Measurements from ENCODE around the gene NELFB.
A peak's percentile ranks its signal among the peaks of the same experiment; 100 is the strongest.

NELFB gene

GRCh38 chr9:137224830-137225694 is 30.1 kb upstream of the NELFB start, which contains the start of gene CYSRT1:
Gene CYSRT1 (plus strand): TSS chr9:137225174. CDS start chr9:137225622, 448 bp downstream.
- DNase-seq: peak; percentile 57

DNA sequence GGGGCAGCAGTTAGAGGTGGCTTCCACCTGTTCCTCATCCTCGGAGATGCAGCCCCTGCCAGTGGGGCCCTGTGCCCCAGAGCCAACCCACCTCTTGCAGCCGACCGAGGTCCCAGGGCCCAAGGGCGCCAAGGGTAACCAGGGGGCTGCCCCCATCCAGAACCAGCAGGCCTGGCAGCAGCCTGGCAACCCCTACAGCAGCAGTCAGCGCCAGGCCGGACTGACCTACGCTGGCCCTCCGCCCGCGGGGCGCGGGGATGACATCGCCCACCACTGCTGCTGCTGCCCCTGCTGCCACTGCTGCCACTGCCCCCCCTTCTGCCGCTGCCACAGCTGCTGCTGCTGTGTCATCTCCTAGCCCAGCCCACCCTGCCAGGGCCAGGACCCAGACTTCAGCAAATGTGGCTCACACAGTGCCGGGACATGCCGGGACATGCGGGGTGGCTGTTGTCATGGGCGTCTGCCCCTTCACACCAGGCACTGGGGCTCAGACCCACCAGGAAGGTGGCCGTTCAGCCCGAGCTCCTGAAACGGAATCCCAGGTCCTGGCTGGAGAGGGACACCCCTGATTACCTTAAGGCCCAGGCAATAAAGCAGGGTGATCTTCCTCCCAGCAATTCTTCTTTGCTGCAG is 29.3 kb upstream of the NELFB start:
- DNase-seq: no peak

DNA sequence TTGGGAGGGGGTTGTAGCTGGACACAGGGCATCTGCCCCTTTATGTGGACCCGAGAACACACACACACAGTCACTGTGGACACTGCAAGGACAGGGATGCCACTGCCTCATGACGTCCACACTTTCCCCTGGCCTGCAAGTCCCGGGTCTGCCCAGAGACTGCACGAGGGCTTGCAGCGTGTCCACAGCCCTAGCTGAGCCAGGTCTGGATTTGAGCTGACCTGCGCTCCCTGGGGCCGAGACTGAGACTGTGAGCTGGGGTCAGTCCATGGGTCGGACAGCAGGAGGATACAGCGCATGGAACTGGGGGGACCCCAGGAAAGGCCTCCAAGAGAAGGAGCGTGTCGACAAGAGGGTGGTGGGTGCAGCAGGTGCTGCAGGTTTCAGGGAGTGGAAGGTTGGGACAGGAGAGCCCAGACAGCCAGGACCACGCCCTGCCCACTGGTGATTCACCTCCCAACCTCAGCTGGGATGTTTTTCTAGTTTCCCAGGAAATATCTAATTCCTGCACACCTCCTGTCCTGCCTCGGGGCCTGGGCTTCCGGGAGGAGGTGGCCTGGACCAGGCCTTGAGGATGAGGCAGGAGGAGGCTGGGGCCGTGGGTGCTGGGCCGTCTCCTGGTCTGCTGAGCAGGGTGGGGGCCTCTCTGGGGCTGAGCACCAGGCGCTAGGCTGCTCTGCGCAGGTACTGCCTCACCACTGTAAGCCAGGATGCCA is 28.6 kb upstream of the NELFB start:
- DNase-seq: no peak

GRCh38 chr9:137227054-137227852 is 27.9 kb upstream of the NELFB start, which contains the start of gene RNF224:
Gene RNF224 (plus strand): TSS chr9:137227502. CDS start chr9:137228336, 834 bp downstream.
- peak; percentile 83 for DNase-seq

GRCh38 chr9:137227853-137228505 is 27.1 kb upstream of the NELFB start:
- DNase-seq: no peak

DNA sequence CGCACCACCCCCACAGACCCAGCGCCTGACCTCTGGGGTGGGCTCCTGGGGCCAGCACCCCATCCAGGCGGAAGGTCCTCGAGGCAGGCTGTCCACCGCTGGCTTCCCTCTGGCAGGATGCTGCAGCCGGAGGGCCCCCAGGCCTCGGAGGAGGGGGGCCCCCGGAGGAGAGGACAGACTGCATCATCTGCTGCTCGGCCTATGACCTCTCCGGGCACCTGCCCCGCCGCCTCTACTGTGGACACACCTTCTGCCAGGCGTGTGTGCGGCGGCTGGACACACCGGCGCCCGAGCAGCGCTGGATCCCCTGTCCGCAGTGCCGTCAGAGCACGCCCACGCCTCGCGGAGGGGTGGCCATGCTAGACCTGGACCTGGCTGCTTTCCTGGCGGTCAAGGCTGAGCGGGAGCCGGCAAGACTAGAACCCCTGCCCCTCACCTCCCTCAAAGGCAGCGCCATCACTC is 26.6 kb upstream of the NELFB start:
- DNase-seq: no peak

DNA sequence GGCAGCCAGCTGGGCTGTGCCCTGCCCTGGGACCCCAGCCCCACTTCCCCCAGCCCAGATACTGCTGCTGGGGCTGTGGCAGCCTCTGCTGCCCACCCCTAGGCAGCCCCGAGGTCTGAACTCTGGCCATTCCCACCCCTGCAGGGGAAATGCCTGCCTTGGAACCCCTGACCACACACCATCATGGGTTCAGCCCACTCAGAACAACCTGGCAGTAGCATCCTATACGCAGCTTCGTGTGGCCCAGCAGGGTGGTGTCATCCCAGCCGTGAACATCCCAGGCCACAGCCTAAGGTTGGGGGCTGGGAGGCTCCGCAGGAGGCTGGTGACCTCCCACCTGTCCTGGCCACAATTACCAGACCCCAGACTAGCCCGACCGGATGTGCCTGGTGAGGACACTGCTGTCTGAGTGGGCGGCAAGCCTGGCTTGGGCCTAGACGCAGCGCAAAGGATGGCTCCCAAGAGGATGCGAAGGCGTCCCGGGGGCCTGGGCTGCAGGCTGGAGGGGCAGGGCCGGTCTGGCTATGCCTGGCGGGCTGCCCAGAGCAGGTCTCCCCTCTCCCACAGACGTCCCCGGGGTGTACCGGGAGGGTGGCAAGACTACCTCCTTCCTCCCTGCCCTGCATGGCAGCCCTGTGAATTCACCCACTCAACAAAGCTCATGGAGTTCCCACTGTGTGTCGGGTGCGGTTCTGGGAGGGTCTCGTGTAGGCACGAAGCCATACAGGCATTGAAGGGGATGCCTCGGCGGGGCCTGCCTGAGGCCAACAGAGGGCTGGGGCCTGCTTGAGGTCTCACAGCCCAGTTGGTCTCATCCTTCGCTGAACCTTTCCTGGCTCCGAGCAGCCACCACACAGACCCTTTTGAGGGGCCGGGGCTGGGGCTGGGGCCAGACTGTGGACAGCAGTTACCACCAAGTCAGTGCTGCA is 25.9 kb upstream of the NELFB start:
- no peak for DNase-seq

DNA sequence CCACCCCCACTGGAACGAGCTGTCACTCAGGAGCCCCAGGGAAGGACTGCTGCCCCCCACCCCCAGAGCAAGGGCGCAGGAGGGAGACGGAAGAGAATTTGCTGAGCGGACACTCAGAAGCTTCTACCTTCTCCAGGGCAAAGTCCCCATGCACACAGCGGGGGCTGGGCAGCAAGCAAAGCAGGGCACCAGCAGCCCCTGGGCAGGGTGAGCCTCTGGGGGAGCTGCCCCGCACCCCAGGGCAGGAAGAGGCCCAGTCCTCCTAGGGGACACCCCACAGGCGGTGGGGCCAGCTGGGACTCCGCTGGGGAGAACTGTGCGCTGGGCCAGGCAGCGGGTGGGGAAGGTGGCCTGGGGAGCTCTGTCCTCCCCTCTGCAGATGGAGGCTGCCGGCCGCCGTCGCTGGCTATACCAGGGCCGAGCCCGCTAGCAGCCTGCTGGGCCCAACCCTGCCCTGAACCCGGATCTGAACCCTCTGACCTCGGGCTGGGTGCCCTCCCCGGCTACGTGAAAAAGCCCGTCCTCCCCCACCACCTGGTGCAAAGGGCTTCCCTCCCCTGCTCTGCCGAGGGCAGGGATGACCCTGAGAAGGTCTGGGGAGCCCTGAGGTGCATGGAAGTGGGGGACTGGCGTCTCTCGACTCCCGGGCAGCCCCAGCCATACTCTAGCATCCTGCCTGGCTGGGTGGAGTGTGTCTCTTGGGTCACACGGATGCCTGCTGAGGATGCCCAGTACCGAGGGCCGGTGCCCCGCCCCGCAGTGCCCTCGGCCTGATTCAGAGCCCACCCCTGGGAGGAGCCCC is 25.0 kb upstream of the NELFB start:
- no peak for DNase-seq

DNA sequence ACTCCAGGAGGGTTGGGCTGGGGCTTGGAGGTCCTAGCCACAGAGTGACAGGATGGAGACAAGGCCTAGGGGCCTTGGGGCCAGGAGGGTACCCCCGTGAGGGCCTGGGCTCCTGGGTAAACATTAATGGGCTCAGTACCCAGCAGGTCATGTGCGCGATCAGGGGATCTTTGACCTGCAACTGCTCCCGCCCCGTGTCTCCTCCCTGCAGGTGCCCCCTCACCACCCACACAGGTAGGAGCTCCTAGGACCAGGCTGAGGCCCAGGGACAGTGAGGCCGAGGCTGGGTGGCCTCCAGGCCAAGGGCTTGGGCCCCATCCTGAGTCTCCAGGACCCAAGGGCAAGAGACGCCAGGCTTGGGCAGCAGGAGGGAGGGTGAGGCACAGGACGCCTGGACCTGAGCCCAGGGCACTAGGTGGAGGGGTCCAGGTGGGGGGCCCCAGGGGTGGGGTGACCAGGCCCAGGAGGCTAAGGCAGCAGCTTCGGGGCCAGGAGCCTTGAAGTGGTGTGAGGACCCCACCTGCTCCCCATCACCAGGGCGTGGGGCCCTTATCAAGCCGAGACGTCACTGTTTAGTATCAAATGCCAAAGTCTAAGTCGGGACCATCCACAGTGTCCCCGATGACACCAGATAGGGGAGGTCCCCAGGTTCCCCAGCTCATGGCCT is 24.3 kb upstream of the NELFB start, which contains the start of gene SLC34A3:
Gene SLC34A3 (plus strand): TSS at position 197 of the 667 bp plus-strand sequence. CDS start 802 bp downstream, outside the sequence.
- DNase-seq: no peak

DNA sequence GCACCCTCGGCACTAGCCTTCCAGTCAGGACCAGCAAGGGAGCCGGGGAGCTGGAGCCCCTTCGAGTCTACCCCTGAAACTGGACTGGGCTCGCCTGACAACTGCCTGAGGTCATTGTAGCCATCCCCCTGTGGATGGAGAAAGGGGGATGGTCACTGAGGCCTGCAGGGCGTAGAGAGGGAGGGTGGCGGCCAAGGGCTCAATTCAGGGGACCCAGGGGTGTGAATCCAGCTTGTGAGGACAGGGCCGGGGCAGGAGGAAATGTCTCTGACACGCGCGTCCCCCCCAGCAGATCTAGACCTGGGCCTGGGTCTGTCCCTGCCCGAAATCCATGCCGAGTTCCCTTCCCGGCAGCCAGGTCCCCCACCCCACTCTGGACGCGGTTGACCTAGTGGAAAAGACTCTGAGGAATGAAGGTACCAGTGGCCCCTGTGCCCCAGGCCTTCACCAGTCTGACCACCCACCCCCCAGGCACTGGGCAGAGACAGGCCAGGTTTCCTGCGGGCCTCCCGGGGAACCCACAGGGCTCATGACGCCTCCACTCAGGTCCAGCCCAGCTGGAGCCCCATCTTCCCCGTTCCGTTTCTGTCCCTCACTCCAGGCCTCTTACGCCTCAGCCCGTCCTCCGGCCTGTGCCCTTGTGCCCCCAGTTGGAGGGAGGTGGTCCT is 23.6 kb upstream of the NELFB start:
- no peak for DNase-seq

DNA sequence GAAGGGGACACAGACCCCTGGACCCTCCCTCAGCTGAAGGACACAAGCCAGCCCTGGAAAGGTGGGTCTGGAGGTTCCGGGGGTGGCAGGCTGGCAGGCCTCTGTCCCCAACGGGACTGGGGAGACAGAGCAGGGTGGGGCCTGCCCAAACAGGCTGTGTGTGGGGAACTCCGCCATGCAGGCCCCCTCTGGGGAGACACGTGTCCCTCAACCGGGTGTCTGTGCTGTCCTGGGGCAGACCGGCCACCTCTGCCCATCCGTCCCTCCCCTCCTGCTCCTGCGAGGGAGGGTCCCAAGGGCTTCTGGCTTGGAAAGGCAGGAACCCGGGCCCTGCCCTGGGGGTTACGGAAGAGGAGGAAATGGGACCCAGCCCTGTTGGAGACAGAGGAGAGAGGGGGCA is 23.0 kb upstream of the NELFB start:
- DNase-seq: no peak

GRCh38 chr9:137232510-137232909 is 22.6 kb upstream of the NELFB start:
- DNase-seq: no peak

DNA sequence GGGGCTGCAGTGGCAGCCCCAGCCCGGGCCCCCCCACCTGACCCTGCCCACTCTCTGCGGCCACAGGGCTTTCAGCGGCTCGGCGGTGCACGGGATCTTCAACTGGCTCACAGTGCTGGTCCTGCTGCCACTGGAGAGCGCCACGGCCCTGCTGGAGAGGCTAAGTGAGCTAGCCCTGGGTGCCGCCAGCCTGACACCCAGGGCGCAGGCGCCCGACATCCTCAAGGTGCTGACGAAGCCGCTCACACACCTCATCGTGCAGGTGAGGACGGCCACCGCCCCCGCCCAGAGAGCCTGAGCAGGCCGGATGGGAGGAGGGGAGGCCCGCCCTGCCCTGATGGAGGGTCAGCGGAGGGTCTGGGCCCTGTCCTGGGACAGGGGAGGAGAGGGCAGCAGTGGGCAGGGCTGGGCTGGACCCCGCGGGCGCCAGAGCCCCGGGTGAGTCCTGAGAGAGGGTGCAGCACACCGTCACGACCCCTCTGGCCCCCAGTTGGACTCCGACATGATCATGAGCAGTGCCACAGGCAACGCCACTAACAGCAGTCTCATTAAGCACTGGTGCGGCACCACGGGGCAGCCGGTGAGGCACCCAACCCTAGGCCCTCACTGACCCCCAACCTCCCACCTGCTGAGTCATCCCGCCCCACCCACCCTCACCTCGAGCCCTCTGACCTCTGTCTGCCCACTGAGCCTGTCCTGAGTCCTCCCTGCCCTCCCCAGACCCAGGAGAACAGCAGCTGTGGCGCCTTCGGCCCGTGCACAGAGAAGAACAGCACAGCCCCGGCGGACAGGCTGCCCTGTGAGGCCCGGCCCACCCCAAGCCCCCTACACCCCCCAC is 21.8 kb upstream of the NELFB start:
- no peak for DNase-seq

DNA sequence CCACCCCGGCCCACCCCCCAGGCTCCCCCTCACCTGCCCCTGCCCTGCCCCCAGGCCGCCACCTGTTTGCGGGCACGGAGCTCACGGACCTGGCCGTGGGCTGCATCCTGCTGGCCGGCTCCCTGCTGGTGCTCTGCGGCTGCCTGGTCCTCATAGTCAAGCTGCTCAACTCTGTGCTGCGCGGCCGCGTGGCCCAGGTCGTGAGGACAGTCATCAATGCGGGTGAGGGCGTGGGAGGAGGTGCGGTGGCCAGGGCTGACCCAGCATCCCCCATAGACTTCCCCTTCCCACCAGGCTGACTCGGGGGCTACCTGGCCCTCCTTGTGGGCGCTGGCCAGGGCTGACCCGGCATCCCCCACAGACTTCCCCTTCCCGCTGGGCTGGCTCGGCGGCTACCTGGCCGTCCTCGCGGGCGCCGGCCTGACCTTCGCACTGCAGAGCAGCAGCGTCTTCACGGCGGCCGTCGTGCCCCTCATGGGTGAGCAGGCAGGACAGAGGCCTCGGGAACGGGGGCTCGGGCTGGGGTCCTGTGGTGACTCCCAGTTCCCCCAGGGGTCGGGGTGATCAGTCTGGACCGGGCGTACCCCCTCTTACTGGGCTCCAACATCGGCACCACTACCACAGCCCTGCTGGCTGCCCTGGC is 21.0 kb upstream of the NELFB start:
- DNase-seq: no peak

DNA sequence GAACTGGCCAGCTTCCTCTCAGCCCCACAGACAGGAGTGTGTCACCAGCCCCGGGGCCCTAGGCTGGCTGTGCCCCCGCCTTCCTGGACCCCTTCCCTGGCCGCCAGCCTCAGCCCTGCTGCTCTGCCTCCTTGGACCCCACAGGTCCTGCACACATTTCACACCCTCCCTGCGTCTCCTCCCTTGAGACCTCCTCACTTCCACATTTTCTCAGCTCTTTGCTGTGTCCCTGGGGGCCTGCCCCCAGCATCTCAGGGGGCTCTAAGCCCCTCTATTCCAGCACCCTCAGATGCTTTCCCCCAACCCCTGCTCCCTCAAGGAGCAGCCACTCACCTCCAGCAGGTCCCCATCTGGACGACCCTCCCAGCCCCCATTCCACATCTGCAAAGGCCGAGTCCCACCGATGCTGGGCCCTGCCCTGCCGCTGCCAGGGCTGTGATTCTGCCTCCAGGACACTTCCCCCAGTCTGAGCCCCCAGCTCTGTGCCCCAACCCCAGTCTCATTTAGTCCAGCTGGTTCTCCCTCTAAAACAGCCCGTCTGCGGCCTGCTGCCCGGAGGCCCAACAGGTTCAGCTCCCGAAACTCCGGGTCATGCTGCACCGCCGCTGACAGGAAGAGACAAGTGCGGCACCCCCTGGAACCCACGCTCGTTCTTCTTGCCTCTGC is 20.2 kb upstream of the NELFB start:
- DNase-seq: no peak

GRCh38 chr9:137235424-137236237 is 19.5 kb upstream of the NELFB start:
- DNase-seq: no peak

Data from NCI-H2171 treated with DMSO at 0.1 percent for 48 hours (cell line).